Ovary (tissue), 3 donors: Measurements from ENCODE around the gene PCDHB8.

Experiments used
- CTCF ChIP-seq, 3 donors: fragments of 450-650 bp in 2 of 3; fragments of 200-600 bp in 1 of 3; IDR thresholded peaks; one replicate each; pipeline versions ENCODE4 v1.5.1 to v1.8.0; 2016 to 2022; ENCODE audit warnings: antibody characterized with exemption in 3 of 3, mild to moderate bottlenecking in 1 of 3
- EP300 ChIP-seq: sonication (generic); formaldehyde crosslinking; IDR thresholded peaks from one replicate; pipeline ENCODE4 v1.6.1; 2017; ENCODE audit warnings: antibody characterized with exemption
- POLR2A ChIP-seq: fragments of 450-650 bp; IDR thresholded peaks from one replicate; pipeline ENCODE4 v1.6.1; 2017; ENCODE audit warnings: antibody characterized with exemption, mild to moderate bottlenecking, moderate library complexity
- donor health status: DM: no; HTN: no; CAD: no.

- TF ChIP-seq CTCF (IDR thresholded peaks at IDR 0.05) (peak in 1 of 3 donors; percentile 28), EP300 (no peak), POLR2A (no peak)
Measured at GRCh38 chr5:141135030-141135717, 42.4 kb upstream of the PCDHB8 start, which contains the start of gene PCDHB5.
